ENCODE results near the gene CCDC69. TPM values are rescaled to one million over a fixed set of nuclear protein-coding genes. Genes with fewer than 3 reads are reported as not detected.

Gene CCDC69
- total and polyA plus RNA-seq, 2 of the 8 experiments (the other 6 are each of a cell fraction or from before 2014, with no cell fraction given): 8.4 to 10.8 TPM

- TF ChIP-seq SUZ12 (IDR thresholded peaks at IDR 0.05; ENCODE audit: low read length): no peak
- no peak for TF ChIP-seq PHF8 (conservative IDR thresholded peaks at IDR 0.05; ENCODE audit: low read depth, low read length)
- no peak for TF ChIP-seq TAF1 (IDR thresholded peaks at IDR 0.05; ENCODE audit: low read depth, low read length)
- TF ChIP-seq JUND (IDR thresholded peaks at IDR 0.05; ENCODE audit: low read length): no peak
These were observed 28.3 kb downstream of the CCDC69 start (continued) for GRCh38 chr5:151195622-151196021.
